Activated CD4-positive, alpha-beta T cell treated with anti-CD3 and anti-CD28 coated beads, Interleukin-2, Interleukin-6, amounts not matched to agents 100 ng/mL and 50 ng/mL, durations not matched to agents 16 hours and 8 hours (primary cell): ENCODE results near the gene DCC.

Experiments used
- DNase-seq: peaks from one replicate; pipeline ENCODE4 v3.0.0-alpha.2; 2020

DCC gene

GRCh38 chr18:52519021-52519420, 179.0 kb downstream of the DCC start:
- no peak for DNase-seq

DNA sequence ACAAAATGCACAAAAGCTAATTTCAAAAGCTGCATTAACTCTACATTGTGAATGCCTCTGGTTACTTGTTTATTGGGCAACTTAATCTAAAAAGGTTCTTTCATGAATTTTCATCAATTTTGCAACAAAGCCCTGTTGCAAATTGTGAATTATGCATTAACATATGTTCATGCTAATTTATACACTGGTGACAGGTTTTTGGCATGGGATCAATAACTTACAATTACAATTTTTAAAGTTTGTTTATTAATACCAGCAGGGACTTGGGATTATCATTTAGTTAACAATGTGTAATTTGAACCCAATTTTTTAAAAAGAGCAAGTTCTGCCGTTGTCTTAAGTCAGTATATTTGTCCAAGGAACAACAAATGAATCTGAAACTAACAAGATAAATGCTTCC, 183.6 kb downstream of the DCC start:
- DNase-seq, result no peak

- DNase-seq, result no peak
Observed at GRCh38 chr18:52531836-52532235, 191.8 kb downstream of the DCC start.

- no peak for DNase-seq
Observed at GRCh38 chr18:52536039-52536438, 196.0 kb downstream of the DCC start.

- no peak for DNase-seq
Observed at GRCh38 chr18:52537261-52537660, 197.3 kb downstream of the DCC start.

GRCh38 chr18:52541056-52541455, 201.1 kb downstream of the DCC start:
- DNase-seq, result no peak

DNA sequence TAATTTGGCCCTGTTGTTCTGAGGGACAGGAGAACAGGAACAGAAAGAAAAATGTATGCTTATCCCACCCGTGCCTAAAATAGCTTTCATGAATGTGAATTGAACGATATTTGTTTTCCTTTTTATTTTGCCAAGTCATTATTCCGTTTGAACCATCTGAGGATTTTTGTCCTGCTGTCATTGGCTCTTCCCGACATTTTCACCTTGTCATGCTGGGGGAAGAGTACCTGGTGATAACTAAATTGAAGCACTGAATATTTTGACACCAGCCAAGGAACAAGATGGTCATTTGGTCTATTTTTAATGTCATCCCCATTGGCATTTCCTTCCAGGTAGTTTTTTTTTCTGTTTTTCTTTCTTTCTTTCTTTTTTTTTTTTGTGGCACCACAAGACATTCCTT, 204.1 kb downstream of the DCC start:
- DNase-seq, result no peak

DNA sequence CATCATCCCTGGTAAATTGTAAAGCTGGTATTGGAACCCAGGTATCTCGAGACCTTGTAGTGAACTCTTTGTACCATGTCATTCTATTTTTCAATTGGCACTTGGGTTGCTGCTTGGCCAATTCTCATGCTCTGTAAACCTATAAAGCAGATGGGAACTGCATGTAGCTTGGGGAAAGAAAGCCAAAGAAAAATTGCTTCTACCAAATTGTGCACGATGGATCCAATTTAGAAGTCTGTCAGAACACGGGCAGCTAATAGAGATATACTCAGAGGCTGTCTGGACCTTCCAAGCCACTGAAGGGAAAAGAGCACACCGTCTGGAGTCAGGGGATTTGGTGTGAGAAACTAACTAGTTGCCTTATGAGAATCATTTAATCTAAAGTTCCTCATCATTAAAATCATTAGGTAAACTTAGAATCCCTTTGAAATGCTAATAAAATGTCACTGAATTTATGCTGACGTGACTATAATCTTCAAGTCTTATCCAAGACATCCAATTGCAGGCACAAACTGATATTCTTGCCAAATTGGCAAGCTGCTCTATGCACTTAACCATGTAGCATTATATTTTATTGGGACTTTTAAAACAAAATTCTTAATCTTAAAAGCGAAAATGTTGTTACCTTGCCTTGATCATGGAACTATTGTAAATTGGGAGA, 206.8 kb downstream of the DCC start:
- no peak for DNase-seq

GRCh38 chr18:52553441-52553840, 213.4 kb downstream of the DCC start:
- DNase-seq, result no peak

DNA sequence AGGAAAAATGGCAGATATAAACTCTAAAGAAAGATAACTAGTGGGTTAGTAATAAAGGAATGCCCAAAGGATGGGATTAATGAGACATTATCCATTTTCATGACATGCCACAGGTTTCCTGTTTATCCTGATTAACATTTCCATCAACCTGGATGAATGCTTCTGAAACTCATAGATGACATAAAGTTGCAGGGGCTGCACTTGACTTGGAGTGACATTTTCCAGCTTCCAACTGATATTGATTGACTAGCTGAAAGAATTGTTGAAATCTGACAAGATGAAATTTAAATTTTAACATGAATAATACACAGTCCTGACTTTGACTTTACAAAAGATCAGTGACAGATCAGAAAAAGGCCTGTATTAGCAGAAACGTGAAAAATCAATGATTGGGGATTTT, 214.2 kb downstream of the DCC start:
- DNase-seq, result no peak

DNA sequence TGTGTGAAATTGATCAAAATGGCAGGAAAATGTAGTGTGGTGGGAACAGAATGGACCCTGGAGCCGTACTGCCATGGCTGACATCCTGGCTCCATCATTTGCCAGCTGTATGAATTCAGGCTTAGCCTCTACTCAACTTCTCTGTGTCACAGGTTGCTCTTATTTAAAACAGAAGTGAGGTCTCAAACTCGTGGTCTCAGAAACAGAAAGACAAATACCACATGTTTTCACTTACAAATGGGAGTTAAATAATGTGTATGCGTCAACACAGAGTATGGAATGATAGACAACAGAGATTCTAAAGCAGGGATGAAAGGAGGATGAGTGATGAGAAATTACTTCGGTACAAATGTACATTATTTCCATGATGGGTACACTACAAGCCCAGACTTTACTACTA, 227.4 kb downstream of the DCC start:
- no peak for DNase-seq

- no peak for DNase-seq
Observed at GRCh38 chr18:52569492-52569891, 229.5 kb downstream of the DCC start.

GRCh38 chr18:52570975-52571374, 231.0 kb downstream of the DCC start:
- DNase-seq, result no peak

DNA sequence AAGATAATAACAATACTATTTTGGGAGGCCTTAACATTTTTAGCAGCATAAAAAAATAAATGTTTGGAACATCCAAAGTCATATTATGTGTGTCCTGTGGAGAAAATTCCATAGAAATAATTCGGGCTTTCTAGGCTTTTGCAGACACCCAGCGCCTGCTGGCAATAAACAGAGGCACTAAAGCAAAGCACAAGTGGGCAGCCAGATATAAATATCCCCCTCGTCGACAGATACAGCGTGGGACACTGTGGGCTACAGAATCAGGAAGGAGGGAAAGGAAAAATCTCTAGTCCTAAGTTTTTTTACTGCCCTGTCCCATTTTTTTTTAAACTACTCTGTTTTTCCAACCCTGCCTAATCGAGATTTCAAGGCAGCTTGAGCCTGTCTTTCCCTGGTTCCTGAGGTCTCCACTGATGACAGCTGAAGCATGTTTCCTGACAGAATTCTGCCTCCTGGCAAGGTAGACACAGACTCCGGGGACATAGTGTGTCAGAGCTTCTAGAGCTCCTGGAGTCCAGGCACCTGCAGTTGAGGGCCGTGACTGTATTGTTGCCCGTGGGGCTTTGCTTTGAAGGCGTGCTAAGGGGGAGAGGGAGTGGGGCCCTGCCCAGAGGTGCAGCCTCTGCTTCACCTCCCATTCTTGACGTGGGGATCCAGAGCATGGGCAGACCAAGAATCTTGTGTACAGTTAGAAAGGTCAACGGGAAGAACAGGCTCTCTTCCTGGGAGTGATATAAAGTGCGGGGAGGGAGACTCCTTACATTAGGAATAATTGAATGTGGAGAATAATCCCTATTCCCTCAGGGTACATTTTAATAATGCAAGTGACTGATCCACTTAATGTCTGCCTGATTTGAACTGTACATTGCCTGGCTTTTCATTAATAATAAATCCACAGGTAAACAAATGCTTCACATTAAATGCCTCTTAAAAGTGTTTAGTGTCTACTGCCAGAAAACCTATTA, 232.3 kb downstream of the DCC start:
- no peak for DNase-seq

GRCh38 chr18:52577795-52578194, 237.8 kb downstream of the DCC start:
- no peak for DNase-seq

GRCh38 chr18:52582061-52582460, 242.1 kb downstream of the DCC start:
- no peak for DNase-seq

- DNase-seq, result no peak
Observed at GRCh38 chr18:52582516-52582915, 242.5 kb downstream of the DCC start.

- no peak for DNase-seq
Observed at GRCh38 chr18:52588931-52589330, 248.9 kb downstream of the DCC start.

DNA sequence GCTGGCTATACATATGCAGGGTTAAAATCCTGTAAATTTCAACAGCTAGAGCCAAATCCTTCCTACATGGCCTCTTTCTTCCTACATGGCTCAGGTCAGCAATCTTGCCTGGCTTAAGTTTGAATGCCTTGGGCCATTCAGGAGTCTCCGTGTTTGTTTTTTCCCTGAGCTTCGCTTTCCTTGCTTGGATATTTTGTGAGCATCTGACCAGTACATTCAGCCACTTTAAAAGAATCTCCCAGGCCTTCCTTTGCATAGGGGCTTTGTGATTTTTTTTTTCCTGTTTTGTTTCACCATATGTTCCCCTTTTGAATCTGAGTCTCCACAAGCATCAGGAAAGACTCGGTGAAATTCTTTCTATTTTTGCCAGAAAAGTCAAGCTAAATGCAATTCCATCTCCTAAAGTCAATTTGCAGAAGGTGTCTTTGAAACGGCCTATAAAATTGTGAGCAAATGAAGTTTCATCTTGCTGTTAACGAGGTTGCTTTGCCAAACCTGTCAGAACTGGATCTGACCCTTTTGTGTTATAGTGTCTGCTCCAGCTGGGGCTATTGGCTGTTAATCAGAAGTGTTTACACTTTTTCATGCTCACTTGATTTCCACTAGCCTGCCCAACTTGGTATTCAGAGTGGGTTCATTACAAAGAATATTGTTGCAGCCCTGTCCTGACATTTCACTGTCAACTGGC, 256.9 kb downstream of the DCC start:
- DNase-seq, result no peak

DNA sequence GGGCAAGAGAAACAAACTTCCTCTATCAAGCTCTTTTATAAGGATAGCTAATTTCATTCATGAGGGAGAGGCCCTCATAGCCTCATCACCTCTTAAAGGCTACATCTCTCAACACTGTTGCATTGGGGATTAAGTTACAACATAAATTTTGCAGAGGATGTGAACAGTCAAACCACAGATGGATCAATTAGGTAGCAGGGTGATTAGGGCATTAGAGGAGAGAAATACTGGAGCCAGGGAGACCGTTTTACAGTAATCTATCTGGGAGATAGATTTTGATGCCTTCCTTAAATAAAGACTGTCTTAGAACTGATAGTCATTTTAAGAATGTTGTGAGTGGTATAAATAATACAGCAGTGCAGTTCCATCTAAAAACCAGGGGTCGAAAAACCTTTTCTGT, 258.9 kb downstream of the DCC start:
- DNase-seq, result no peak

DNA sequence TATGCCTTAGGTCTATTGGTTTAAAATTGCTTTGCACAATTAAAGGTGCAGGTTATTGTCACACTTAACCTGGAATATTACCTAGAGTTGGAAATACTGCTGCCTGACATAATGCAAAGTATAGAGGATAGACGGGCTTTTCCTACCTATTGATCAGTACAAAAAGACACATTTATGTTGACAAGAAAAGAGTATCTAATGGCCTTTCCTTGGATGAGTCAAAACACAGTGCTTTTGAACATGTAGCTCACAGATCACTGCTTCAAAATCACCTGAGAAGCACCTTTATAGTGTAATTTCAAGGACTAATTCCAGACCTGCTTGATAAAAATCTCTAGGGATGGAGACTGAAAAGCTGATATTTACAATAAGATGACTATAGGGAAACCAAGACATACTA, 262.8 kb downstream of the DCC start:
- DNase-seq, result no peak

DNA sequence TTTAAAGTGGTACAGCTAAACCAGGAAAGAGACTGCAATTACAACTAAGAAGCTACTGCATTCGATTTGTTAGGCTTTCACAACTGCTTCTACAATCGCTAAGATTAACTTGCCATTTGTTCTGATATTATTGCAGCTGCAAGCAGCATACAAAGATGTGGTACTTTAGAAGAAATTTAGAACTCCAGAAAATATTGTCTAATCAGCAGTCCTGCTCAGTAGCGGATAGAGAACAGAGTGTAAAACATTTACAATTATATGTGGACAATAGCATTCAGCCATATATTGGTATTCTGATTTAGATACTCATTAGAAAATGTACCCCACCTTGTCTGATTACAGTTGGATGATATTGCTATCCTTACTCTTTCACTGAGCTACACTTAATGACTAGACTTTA, 265.3 kb downstream of the DCC start:
- DNase-seq, result no peak

- no peak for DNase-seq
Observed at GRCh38 chr18:52607985-52608384, 268.0 kb downstream of the DCC start.
